HG03571 (cell line): ENCODE data around the gene MSH3.
"Not testable (repeated sequence)": the region's sequence is repeated elsewhere in the genome, so short reads cannot be mapped to it uniquely, and the experiment has no call there.

Source experiments
- ATAC-seq: cut with Tn5 transposase; IDR thresholded peaks from one replicate; pipeline ENCODE4 v1.9.1; 2021; ENCODE audit not compliant: unreplicated experiment

The MSH3 gene

DNA sequence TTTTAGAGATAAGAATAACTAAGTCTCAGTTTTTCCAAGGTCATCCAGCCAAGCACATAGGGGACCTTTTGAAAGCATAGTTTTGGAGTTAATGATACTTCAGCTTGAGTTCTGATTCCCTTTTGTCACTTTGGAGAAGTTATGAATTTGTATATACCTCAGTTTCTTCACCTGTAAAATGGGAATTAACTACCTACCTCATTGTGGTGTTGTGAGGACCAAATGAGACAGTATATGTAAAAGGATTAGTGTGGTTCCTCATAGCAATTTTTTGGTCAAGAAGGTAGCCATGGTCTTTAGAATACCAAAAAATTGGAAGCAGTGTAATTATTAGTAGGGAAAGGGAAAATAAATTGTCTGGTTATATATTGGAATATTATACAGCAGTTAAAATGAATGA lies 98.0 kb downstream of the MSH3 start:
- ATAC-seq = no peak

DNA sequence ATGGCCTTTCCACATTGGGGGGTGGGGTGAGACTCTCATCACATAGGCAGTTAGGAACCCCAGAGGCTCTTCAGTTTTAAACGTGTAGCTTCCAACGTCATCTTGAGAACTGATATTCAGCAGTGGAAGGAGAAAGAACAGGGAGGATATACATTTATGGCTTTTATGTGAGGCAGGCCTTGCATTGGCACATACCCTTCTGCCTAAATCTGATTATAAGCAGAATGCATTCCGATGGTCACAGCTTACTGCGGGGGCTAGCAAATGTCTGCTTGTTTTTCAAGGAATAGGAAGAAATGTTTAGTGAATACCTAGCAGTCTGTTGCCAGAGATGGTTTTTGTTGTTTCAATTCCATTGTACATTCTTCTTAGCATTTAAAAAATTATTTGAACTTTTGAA lies 99.3 kb downstream of the MSH3 start:
- no peak for ATAC-seq

DNA sequence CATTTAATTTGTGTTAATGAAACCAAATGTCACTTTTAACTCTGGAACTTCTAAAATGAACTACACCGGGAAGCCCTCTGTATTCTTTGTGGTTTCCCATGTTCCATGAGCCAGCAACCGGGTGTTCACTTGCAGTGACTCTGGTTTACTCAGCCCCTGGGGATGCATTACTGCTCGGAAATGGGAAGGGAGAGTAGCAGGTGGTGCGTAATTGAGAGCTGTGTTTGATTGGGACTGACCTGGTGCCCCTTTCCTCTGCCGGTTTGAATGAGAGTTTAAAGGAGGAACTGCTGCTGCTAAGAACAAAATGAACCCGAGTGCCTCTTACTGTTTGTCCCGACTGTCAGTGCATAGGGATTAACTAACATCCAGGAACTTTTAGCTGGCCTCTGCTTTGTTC lies 100.4 kb downstream of the MSH3 start:
- ATAC-seq = no peak

DNA sequence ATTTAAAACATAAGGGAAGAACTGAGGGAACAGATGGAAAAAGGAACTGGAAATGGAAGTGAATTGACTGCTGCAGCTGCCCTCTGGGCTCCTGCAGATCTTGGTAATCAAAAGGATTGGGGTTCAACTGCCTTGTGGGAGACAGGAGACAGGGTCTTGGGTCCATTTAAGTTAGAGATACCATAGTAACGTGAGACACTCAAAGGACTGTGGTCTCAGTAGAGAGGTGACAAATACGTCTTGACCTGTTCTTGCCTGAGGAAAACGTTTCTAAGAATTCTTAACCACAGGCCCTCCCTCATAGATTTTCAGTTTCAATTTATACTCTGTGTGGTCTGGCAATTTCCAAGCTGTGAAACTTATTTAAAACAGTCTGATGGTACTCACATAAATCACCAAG lies 101.2 kb downstream of the MSH3 start:
- ATAC-seq = peak; percentile 97

DNA sequence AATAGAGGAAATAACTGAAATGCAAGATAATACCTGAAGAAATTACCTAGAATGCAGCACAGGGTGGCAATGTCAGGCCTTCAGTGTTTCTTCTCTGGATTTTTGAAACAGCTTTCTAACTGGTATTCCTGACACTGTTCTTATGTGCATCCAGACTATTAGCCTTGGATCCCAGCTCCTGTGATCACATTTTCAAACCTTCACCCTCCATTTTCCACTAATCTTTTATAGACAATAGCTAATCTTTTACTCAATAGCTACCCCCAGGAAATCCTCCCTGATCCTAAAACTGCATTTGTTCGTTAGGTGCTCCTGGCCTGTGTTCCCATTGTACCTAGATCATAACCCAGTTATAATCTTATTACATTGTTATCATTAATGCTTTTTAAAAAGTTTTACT lies 101.8 kb downstream of the MSH3 start:
- ATAC-seq = no peak

DNA sequence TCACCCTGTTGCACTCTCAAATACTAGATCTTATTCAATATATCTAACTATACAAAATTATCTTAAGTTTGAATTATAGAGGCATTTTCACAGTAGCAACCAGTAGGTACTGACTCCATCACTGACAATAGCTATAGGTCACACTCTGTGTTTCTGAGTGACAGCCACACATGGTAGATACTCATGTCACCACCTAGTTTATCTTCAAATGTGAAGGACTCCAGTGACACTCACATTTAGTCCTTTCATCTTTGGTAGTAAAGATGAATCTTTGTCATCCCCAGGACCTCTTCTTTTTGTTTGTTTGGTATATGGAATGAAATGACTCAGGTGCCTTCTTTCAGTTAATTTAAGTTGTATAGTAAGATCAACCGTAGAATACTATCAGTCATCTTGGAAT lies 102.8 kb downstream of the MSH3 start:
- ATAC-seq = no peak

DNA sequence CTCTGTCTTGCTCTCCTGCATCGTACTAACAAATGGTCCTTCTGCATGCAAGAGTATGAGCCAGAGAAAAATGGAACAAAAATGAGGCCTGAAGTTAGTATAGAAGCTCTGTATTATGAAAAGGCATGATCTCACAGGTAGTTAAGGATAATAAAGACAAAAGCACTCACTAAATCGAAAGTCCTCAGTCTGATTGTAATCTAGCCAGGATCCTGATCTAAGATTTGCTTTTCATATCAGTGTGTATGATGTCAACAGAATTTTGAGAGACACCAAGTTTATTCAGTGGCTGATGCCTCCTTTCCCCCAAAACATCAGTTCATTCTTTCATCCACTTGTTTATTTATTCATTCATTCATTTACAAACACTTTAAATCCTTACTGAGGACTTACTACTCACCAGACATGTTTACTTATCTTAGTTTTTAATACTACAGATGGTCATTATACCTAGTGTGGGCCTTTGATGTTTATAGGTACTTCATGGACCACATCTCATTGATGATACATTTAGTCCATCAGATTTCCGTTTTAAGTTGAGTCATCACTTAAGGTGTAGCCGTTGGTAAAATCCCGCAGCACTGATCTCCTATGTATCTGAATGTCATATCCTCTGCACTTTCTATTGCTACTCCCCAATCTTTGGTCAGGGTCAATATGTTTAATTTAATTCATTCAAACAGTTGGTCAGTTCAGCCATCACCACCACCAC lies 105.6 kb downstream of the MSH3 start:
- ATAC-seq = no peak

DNA sequence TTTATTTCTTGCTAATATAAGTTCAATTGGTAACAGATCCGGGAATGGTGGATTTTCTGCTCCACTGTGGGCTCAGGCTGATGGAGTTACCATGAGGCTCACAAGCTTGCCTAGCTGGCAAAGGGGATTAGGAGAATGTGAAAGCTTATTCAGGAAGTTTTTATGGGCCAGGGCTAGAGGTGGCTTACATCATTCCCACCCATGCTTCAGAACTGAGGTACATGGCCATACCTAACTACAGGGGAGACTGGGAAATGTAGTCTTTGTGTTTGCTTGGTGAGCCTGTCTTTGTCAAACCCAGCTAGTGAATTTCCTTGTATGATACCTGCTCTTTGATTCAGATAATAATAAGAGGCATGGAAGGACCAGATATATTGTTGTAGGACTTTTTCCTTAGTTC lies 106.2 kb downstream of the MSH3 start:
- ATAC-seq = no peak

DNA sequence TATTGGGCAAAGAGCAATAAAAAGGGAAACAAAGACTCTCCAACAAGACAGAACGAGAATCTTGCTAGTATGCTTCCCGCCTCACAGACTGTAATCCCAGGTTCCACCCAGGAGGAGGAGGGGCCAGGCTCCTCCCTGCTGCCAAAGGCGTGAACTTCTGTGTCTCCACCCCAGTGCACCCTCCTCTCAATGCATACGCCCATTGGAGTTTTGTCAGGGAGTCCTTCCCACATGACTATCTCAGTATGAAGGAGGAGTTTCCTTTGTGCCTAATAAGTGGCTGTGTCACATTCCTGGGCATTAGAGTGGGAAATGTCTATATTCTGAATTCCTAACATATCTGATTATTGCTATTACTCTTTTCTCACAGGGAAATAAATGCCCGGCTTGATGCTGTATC lies 106.7 kb downstream of the MSH3 start:
- no peak for ATAC-seq

DNA sequence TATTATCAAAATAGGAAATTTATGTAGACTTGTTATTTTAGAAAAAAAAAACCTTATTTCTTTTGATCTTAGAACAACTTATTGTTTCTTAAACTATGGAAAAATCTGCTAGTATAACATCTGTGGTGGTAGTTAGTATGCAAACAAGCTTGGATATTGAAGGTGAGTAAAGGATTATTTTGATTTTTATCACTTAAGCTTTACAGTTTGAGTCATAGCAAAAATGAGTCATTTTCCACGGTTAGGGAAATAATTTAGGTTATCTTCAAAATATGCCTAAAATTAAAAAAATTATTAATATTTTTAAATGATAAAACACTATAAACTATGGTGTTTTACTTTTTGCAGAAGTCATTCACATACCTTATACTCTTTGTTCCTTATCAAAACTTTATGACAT lies 107.5 kb downstream of the MSH3 start:
- ATAC-seq = no peak

DNA sequence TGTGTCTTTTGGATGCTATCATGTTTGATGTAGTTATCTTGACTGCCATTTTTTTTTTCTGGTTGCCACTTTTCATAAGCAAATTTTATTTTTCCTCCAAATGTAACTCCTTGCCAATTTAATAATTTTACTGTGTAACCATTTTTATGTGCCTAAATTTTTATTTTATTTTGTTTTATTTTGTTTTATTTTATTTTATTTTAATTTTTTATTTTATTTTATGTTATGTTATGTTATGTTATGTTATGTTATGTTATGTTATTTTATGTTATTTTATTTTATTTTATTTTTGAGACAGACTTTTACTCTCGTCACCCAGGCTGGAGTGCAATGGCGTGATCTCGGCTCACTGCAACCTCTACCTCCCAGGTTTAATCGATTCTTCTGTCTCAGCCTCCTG lies 108.1 kb downstream of the MSH3 start:
- no peak for ATAC-seq

DNA sequence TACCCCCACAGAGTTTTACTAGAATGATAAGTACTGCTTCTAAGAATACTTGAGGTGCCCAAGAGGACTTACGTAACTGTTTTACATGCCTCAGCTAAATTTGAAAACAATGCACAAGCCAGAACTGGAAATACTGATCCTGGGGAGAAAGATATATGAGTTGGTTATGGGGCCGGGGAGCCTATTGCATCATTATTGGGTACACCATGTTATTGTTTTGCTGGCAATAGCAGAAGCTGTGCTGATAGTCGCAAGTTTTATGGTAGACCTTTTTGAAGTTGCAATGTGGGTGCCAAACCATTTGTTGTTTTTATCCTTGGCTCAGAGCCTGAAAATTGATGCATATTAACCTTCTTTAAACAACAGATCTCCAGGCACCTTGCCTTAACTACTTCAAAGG lies 108.8 kb downstream of the MSH3 start:
- no peak for ATAC-seq

DNA sequence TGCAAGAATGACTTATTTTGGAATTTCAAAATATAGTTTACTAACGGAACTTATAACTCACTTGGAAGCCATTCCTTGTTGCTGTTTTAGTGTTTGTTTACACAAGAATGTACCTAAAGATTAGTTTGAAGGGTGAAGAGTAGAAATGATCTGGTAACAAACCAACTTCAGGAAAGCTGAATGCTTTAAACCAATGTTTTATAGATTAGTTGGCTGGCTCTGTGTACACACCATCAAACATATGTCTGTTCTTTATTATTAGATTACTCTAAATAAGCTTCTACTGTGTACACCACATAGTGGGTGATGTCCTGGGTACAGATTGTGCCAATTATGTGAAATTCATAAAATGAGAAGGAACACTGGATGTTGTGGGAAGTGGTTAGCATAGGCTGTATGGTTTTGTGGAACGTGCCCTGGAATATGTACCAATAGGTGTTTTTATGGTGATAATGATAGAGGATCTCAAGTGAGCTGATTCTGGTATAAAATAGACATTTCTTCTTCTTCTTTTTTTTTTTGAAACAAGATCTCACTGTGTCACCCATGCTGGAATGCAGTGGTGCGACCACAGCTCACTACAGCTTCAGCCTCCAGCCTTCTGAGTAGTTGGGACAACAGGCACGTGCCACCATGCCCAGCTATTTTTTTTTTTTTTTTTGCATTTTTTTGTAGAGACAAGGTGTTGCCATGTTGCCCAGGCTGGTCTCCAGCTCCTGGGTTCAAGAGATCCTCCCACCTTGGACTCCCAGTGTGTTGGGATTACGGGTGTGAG lies 109.6 kb downstream of the MSH3 start:
- ATAC-seq = no peak

DNA sequence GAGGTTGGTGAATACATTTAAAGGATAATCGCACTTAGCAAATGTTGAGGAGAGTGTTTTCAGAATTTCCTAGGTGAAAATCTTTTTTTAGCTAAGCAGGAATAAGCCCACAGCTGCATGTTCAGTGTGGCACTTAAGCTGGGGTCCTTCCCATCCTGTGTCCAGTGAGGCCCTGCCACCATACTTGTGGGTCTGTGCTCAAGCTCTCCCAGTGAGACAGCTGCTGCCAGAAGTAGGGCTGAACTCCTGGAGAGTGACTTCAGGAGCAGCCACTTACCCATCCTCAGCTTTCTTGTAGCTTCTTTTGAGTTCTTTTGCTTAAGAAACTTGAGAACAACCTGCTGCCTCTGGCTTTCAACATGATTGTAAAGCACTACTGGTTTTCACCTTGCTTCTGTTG lies 110.3 kb downstream of the MSH3 start:
- no peak for ATAC-seq

DNA sequence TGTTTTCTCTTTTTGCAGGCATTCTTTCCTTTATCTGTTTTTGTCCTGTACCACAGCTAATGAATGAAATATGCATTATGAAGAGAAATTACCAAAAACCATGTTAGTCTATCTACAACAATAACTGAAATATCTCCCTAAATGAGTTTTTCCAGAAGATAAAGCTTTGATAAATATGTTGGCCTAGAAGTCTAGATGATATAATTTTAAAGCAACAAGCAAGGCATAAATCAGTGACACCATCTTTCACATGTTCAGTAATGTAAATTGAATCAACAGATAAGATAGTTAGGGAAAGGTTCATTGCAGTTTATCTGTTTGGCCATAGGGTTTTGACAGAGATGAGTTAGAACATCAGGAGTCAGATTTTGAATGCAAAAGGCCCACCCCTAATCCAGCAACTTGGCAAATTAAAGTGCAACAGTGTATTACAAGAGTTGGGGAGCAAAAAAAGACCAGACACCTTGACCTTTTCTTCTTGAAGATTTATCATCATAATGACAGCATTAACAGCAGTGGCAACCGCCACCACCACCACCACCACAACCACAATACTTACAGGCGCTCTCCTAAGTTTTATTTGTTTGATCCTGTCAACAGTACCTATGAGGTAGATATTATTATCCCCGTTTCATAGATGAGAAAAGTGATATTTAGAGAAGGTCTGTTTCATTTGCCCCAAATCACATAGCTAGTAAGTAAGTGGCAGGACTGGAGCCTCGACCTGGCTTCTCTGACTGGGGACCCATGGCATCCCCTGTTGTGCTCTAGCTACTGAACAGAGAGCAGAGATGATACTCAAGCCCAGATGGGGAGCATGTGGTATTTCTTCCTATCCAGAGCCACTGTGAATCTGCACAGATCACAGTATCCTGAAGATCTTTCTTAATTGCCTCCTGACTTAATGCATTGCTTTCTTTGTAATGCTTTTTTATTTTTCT lies 123.2 kb downstream of the MSH3 start:
- no peak for ATAC-seq

DNA sequence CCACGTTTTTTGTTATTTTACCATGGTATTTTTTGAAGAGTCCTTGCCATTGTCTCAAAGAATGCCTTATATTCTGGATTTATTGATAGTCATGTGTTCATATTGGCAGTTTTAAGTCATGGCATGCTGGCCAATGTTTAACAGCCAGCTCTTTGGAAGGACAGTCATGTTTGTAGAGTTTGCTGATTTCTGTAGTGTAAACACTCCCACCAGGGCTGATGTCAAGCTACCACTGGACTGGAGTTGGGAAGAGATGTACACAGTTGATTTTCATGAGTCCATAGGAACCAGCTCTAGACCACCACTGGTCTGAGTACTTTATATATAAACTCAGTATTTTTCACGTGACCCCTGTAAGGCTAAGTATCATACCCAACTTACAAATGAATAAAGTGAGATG lies 125.6 kb downstream of the MSH3 start:
- ATAC-seq = no peak

DNA sequence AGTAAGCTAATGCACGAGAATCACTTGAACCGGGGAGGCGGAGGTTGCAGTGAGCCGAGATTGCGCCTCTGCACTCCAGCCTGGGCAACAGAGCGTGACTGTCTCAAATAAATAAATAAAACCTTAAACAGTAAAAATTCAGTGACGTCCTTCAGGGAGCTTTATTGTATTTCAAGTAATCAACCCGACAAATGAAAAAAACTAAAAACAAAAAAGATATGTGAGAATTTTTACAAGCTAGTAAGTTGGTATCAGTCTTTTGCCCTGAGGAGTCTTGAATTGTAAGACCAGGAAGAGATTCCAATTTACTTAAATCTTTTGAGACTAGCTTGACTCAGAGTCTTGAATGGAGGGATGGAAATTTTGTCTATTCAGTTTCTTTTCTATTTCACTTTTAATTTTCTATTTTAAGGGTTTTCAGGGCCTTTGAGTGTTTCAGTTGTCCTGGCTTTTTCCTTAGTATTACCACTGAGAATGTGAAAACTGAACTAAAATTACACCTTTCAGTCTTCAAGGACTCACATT lies 126.4 kb downstream of the MSH3 start:
- no peak for ATAC-seq

DNA sequence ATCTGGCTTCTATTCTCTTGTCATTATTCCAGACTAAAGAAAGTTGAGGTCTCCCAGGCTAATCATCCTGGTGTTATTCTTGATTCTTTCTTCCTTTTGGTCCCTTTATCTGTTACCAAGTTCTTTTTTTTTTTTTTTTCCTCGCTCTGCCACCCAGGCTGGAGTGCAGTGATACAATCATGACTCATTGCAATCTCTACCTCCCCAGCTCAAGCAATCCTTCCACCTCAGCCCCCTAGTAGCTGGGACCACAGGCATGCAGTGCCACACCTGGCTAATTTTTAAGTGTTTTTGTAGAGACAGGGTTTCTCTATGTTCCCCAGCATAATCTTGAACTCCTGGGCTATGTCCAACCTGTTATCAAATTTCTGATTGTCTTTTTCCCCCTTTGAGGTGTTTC lies 126.9 kb downstream of the MSH3 start:
- ATAC-seq = no peak

DNA sequence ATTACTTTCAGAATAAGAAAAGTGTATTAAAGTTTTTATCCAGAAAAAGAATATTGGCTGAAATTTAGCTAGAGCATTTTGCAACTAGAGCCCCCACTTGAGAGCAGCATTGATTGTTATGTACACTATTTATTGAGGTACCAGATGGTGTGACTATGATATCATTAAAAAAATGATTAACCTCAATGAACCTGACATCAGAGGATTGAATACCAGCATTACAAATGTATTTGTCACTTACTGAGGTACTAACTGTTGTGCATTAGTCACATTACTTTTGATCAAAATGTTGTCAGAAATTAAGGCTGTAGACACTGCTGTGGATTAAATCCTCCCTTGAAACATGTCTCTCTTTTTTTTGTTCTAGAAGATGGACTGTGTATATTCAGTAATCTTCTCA lies 128.2 kb downstream of the MSH3 start:
- no peak for ATAC-seq

DNA sequence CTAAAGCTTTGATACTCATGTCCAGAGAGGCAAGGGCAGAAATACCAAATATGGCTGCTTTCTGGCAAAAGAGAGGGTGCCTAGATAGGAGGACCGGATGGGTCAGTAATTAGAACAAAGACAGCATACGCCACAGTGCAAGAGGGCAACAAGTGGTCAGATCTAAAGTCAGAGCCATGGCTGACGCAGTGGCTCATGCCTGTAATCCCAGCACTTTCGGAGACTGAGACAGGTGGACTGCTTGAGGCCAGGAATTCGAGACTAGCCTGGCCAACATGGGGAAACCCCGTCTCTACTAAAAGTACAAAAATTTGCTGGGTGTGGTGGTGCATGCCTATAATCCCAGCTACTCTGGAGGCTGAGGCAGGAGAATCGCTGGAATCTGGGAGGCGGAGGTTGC lies 129.3 kb downstream of the MSH3 start:
- not testable (repeated sequence) for ATAC-seq

DNA sequence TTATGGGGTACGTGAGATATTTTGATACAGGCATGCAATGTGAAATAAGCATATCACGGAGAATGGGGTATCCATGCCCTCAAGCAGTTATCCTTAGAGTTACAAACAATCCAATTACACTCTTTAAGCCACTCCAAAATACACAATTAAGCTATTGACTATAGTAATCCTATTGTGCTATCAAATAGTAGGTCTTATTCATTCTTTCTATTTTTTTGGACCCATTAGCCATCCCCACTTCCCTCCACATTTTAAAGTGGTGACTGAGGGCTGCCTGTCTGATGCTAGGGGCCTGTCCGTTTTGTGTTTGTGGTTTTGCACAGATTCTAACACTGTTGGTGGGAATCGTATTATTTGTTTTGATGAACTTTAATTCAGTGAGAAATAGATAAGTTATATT lies 130.0 kb downstream of the MSH3 start:
- ATAC-seq = no peak
